CMK (cell line): ENCODE measurements around the gene SMYD3.
A peak's percentile ranks its signal among the peaks of the same experiment; 100 is the strongest.

Source experiments
- DNase-seq: peaks from one replicate; pipeline ENCODE4 v3.0.0-alpha.2; 2010; ENCODE audit warnings: low read depth

The SMYD3 gene

DNA sequence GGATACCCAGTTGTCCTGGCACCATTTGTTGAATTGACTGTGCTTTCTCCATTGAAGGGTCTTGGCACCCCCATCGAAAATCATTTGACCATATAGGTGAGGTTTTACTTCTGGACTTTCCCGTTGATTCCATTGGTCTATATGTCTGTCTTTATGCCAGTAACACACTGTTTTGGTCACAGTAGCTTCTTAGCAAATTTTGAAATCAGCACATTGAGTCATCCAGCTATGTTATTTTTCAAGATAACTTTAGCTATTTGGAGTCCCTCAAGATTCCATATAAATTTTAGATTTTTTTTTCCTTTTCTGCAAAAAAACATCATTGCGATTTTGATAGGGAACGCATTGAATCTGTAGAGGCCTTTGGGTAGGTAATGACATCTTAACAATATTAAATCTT, 235.6 kb downstream of the SMYD3 start:
- DNase-seq = no peak

DNA sequence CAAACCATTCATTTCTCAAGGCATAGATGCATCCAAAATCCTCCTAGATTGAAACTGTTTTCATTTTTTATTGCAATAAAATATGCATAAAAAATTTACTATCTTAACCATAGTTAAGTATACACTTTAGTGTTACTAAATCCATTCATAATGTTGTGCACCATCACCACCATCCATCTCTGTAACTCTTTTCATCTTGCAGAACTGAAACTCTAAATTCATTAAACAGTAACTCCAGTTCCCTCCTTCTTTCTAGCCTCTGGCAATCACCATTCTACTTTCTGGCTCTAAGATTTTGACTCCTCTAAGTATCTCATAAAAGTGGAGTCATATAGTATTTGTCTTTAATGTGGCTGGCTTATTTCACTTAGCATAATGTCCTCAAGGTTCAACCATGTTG, 236.8 kb downstream of the SMYD3 start:
- DNase-seq = no peak

DNA sequence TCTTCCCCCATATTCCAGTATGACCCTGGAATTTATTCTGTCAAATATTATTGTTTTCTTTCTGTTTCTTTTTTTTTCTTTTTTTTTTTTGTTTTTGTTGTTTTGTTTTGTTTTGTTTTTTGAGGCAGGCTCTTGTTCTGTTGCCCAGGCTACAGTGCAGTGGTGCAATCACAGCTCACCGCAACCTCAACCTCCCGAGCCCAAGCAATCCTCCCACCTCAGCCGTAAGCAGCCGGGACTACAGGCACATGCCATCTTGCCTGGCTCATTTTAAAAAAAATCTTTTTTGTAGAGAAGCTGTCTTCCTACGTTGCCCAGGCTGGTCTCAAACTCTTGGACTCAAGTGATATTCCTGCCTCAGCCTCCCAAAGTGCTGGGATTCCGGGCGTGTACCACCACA, 237.6 kb downstream of the SMYD3 start:
- no peak for DNase-seq

DNA sequence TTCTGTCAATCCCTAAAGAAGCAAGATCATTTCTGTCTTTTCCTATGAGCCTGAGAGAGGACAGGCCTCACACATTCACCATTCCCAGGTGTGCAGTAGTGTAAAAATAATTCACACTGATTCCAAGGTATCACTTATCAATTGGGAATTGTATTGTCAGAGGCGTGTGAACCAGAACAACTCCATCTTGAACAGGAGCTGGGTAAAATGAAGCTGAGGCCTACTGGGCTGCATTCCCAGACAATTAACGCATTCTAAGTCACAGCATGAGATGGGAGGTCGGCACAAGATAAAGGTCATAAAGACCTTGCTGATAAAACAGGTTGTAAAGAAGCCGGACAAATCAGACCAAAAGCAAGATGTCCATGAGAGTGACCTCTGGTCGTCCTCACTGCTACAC, 239.2 kb downstream of the SMYD3 start:
- DNase-seq = no peak

DNA sequence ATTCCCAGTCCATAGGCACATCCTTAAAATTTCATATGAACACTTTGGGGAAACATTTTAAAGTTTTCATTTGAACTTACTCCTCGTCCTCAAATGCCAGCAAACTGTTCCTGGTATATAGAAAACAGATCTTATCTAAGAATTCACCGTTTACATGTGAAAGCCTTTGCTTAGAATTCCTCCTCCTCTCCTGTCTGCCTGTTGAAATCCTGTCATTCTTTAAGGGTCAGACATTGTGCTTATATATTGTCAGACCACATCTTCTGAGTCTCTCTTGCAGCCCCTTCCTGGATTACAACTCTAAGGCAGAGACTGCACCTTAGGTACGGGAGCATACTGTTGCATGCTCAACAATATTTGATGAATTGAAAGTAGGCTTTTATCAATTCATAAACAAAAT, 239.7 kb downstream of the SMYD3 start:
- no peak for DNase-seq

DNA sequence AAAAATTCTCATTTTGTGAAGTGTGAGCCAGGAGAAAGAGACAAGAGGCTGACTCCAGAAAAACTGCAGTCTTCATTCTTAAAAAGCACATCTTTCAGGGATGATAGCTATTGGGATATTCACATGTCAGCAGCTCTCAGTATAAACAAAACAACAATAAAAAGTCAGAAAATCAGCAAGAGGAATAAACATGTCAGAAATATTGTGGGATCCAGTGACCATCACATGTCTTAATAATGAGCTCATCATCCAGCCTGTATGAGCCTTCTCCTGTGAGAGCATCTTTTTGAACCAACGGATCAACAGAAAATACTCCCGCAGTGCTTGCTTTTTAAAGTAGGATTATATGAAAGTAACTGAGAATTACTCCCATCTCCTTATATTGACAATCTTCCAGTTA, 241.6 kb downstream of the SMYD3 start:
- no peak for DNase-seq

DNA sequence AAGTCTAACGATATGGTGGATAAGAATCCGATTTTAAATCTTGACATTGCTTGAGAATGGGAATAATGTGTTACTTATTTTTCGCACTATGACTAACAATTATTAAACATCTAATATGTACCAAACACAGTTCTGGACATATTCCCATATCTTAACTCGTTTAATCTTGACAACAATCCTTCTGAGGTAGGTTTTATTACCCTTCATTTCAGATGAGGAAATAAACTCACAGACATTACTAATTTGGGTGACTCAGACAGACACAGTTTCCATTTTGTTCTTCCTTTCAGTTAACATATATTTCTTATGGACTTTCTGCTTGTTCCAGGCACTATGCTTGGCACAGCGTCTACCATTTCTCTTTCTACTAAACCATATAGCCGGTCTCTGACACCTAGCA, 244.8 kb downstream of the SMYD3 start:
- DNase-seq = no peak

DNA sequence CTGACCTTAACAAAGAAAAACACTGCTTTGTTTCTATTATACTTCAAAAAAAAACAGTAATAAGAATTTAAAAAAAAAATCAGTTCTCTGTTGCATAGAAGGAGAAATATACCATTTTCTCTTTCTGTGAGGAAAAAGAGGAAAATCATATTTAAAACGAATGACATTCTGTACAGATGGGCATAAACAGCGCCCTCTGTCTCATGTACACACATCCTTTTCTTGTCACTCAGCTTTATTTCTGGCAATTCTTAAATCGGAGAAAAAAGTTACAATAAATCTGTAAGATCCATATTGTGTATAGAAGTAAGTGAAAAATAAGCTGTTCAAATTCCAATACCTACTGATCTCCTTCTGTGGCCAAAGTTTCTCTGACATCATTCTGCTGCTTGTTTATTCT, 245.4 kb downstream of the SMYD3 start:
- no peak for DNase-seq

DNA sequence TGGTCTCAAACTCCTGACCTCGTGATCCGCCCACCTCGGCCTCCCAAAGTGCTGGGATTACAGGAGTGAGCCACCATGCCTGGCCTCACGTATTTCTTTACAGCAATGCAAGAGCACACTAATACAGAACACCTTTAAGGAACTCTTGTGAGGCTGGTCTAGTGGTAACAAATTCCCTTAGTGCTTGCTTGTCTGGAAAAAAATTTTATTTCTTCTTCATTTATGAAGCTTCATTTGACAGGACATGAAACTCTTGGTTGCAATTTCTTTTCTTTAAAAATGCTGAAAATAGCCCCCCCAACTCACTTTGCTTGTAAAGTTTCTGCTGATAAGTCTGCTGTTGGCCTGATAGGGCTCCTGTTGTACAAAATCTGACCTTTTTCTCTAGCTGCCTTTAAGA, 248.8 kb downstream of the SMYD3 start:
- no peak for DNase-seq

DNA sequence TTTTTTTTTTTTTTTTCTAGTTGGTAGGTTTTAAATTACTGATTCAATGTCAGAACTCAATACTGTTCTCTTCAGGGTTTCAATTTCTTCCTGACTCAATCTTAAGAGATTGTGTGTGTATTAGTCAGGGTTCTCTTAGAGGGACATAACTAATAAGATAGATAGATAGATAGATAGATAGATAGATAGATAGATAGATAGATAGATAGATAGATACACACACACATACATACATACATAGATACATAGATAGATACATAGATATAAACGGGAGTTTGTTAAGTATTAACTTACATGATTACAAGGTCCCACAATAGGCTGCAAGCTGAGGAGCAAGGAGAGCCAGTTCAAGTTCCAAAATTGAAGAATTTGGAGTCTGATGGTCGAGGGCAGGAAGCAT, 251.3 kb downstream of the SMYD3 start:
- no peak for DNase-seq

DNA sequence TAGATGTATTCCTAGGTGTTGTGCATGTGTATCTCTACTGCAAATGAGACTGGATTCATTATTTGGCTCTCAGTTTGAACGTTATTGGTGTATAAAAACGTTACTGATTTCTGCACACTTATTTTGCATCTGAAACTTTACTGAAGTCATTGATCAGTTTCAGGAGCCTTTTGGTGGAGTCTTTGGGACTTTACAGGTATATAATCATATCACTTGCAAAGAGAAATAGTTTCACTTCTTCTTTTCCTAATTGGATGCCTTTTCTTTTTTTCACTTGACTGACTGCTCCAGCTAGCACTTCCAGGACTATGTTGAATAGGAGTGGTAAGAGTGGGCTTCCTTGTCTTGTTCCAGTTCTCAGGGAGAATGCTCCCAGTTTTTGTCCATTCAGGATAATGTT, 252.2 kb downstream of the SMYD3 start:
- DNase-seq = no peak

DNA sequence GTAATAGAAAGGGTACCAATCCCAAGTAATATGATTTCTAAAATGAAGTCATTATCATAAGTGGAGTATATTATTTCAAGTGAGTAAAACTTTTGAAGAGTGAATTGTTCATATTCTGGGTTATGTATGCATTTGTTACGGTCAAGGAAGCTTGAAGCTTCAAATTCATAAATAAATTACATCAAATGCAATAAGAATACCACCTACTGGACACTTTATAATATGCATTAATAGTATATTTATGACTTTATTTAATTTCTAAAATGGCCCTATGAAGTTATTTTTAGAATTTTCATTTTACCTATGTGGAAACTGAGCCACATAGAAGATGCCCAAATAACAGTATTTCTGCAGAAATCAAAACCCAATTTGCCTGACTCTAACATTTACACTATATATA, 260.6 kb downstream of the SMYD3 start:
- no peak for DNase-seq

DNA sequence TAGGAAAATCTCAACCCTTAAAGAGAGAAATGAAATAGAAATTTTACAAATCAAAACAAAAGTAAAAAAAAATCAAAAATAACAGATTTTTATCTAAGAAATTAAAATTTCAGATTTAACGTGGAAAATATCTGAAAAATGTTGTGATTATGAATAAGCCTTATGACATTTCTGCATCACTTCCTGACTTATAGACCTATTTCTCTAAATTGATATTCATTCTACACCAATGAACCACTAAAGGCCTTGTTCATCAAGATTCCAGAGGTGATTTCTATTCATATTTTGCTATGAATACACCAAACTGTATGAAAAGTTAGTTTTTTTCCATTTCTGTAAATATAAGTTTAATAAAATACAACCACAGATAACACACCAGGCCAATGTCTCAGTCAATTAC, 261.5 kb downstream of the SMYD3 start:
- DNase-seq = no peak

DNA sequence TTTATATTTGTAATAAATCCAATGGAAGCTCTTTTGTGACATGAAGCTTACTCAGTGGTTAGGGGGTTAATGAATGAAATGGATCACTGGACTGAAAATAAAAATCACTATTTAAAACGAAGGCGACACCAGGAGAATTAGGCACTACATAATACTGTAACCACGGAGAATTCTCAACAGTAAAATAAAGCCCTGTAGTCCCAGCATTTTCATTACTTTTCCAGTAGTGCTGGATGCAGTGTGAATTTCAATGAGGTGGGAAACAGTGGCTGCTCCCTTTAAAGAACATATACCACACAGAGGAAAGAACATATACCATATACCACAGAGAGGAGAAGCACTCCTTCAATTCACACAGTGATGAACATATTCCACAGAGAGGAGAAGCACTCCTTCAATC, 275.0 kb downstream of the SMYD3 start:
- DNase-seq = no peak

DNA sequence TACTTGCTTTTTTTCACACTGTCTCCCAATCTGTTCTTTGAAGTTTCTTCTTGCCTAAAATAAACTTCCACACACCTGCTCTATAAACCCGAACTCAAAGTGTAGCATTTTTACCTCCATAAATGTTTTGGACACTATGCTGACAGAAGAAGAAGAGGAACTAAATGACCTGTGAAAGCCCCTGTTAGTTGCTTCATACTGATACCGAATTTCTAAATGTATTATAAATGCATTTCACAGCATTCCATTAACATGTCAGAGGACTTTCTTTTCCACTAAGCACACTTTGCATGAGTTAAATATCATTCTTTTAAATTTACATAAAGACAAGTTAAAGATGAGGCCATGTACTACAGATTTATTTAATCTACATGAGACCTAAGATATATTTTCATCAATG, 281.0 kb downstream of the SMYD3 start:
- DNase-seq = no peak

DNA sequence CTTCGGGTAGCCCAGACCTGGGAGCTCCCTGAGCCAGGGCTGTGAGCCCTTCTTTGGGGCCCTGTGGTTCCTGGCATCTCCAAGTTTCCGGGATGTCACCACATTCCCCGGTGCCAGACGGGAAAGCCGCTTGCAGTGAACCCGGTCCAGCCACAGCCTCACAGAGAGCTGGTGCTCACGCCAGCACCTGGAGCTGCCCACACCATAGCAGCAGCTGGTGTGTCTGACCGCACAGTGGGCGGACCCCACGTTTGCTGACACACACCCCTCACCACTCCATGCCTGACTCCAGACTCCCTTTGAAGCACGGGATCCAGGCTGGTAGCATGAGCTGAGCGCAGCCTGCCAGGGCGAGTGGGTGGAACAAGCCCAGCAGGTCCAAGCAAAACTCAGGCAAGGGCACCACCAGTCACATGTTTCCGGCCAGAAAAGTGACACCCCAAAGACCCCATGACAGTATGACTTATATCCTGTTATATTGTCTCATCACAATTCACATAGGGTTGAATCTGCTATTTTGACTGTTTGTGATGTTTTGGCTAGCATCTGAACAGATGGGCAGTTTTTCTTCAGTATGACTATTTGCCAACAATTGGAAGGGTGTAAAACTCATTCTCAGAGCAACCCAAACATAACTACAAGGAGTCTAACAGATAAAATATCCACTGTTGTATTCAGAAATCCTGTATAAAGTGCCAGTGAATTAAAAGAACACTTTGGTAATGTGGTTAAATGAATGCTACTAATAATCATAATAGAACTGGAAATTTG, 285.4 kb downstream of the SMYD3 start:
- DNase-seq = no peak

DNA sequence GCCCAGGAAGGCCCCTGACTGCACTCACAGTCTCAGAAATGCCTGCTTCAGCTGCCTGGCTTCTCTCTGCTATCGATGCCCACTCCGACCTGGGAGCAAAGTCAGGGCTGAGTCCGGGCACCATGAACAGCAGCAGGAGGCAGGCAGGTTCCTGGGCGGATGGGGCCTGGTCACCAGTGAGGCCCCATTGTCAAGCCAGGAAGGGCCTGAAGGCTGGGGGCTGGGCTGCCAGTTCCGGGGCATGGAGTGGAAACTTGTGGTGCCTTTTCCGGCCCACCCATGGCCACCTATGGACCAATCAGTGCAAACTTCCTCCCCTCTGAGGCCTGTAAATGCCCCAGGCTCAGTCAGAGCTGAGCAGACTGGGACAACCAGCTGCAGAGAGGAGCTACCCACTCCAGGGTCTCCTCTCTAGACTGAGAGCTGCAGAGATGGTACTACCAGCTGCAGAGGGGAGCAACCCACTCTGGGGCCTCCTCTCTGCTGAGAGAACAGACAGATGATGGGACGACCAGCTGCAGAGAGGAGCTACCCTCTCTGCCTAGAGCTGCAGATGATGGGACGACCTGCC, 286.5 kb downstream of the SMYD3 start:
- DNase-seq = no peak

DNA sequence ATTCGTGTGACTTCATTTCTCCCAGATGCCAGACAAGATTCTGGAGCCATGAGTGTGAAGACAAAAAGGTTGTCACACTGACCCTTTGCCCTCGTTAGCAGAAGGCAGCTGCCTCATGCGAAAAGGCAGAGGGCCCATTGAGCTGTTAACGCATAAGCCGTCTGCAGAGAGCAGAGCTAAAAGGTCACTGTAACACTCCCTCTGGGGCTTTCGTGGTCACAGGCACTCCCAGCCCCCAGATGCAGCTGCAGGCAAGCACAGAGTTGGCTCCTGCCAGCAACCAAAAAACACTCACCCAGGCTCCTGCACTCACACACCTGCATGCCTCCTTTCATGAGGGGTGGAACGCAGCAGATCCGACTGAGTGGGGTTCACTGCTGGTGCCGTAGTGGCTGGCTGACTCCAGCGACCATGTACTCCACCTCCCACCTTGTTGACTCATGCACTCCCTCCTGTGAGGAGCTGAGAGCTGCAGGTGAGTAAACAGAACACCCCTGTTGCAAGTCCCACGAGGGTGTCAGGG, 287.5 kb downstream of the SMYD3 start:
- DNase-seq = no peak

DNA sequence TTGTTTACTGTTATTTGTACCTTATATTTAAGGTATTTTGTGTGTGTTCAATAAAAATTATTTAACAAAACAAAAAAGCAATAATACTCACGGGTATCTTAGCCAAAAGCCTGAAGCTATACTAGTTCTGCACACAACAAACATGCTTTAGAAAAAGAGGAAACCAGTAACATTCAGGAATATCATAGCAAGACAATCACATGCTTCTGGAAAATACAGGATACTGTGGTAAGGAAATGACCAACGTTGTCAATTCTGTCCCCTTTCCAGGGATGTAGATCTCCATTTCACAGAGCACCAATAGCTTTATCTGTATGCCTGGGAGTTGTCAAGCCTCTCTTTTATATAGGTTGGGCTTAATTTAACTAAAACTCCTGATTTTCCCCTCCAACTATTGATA, 288.4 kb downstream of the SMYD3 start:
- no peak for DNase-seq

DNA sequence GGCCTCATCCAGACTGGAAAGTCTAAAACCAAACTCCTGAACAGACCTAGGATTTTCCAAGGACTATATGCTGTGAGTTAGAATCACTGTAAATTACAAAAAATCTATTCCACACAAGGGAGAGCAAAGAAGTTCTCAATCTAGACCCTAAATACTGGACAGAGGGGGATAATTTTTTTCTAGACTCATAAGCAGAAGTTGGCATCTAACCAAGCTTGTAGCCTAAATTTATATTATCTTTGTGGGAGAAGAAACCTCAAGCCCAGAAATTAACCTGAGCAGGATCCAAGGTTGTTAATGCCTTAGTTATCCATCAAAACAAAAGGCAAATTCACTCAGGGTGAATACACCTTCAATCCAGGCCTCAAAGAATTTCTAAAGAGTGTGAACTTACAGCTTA, 290.2 kb downstream of the SMYD3 start:
- DNase-seq = no peak

DNA sequence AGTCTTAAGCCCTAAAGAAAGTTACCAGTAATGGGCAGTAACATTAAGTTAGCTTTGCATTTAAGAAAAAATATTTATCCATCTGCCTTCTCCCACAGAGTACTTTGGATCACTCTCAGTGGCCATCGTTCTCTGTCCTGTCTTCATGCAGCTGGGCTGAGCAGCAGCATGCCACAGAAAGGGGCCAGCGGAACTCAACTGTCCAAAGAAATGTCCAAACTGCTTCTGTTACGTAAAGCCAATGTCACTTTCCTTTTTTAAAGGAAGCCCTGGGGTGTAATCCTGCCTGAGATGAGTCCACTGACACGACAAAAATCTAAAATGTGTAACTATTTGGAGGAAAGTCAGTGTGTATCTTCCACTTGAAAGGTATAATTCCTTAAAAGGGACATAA, 291.6 kb downstream of the SMYD3 start:
- DNase-seq = no peak

DNA sequence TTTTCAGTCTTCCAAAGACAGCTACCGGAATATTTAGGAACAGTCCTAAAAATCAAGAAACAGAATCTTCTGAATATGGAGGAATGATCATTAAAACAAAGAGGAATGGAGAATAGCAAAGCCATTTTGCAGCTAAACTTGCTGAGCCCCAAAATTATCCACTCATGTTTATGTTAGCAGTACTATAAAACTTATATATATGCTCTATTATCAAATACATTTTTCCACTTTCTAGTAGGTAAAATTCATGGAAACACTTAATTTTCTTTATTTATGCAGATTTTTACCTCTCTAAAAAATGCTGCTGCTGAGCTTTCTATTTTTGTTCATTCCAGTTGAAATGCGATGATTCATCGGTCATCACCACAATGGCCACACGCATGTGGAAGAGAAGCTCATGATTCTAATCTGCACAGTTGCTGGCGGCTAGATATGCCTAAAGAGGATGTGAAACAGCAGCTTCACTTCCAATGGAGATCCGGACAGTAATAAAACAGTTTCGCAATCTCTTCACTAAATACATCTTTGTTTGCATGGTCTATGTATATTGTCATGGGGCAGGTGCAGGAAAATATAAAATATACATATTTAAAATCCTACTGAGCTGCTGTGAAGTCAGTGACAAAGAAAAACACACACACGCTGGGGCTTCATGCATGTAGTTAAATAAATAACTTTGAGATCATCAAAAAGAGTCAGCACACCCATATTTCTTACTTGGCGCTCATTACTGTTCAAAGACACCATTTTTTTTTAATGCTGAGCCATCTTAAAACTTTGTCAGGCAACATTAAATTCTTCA, 292.2 kb downstream of the SMYD3 start:
- DNase-seq = peak; percentile 71

DNA sequence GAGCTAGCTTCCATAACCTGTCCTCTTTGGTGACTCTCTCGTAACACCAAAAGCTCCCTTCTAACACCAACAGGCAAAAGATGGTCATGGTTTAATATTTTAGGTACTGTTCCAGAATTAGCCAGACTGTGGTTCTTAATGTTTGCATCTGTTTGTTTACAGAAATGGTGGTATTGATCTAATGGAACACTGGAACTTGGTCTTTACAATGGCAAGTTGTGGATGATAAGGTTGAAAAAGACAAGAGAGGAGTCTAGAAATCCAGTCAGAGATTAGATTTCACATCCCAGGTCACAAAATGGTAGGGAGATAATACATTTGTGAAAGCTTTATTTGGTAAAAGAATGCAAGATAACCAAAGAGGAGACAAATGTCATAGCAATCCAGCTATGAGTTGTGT, 293.1 kb downstream of the SMYD3 start:
- no peak for DNase-seq
